GM12872 (cell line): ENCODE data around the gene UBIAD1.

Experiments used
- CTCF ChIP-seq: IDR thresholded peaks from 3 replicates; pipeline ENCODE4 v1.5.1; 2011; ENCODE audit warnings: low read depth, mild to moderate bottlenecking, low read length, moderate library complexity; ENCODE audit not compliant: insufficient read depth

The UBIAD1 gene

GRCh38 chr1:11245904-11246719 is 26.9 kb upstream of the UBIAD1 start:
- TF ChIP-seq CTCF = no peak

GRCh38 chr1:11248169-11248568 is 24.8 kb upstream of the UBIAD1 start:
- TF ChIP-seq CTCF = no peak

DNA sequence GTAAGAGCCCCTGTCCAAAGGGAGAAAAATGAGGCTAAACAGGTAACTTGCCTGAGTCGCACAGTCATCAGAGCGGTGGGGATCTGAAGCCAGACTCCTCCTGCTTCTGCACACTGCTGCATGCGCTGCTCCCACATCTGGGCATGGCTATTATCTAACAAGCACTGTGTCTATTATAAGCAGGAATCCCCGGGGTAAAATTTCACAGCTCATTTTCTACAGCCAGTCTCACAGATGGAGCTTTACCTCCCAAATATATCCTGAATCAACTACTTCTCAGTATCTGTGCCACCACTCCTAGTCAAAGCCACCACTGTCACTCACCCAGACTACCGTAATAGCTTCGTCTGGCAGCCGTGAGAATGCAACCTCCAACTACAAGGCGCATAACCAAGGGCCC is 20.5 kb upstream of the UBIAD1 start:
- no peak for TF ChIP-seq CTCF

GRCh38 chr1:11253226-11253625 is 19.8 kb upstream of the UBIAD1 start:
- TF ChIP-seq CTCF = no peak

GRCh38 chr1:11256299-11256698 is 16.7 kb upstream of the UBIAD1 start:
- TF ChIP-seq CTCF = no peak

GRCh38 chr1:11262171-11263049 is 10.6 kb upstream of the UBIAD1 start, which contains the start of gene MTOR:
MTOR (minus strand) TSS chr1:11262551; CDS start chr1:11259409, 3,142 bp downstream.
- peak; percentile 28; the same call in 1 of the 3 replicates for TF ChIP-seq CTCF
